Left ventricle myocardium inferior (tissue), 1 donor: ENCODE data around the gene F7. TPM values are rescaled to one million over a fixed set of nuclear protein-coding genes. Genes with fewer than 3 reads are reported as not detected.

Source experiments
- DNase-seq: peaks from one replicate; pipeline ENCODE4 v3.0.0-alpha.2; 2020
- H3K27ac ChIP-seq: fragments of 200-600 bp; replicated peaks from 2 replicates; pipeline ENCODE4 v1.8.0; 2021
- H3K27me3 ChIP-seq: fragments of 200-600 bp; 2 replicates; pipeline ENCODE4 v1.8.0; 2021; ENCODE audit warnings: low read depth
- H3K36me3 ChIP-seq: fragments of 200-600 bp; 2 replicates; pipeline ENCODE4 v1.8.0; 2021
- H3K4me1 ChIP-seq: fragments of 200-600 bp; 2 replicates; pipeline ENCODE4 v1.8.0; 2021
- H3K4me3 ChIP-seq: fragments of 200-600 bp; 2 replicates; pipeline ENCODE4 v1.8.0; 2021; ENCODE audit warnings: mild to moderate bottlenecking, moderate library complexity
- H3K9me3 ChIP-seq: fragments of 200-600 bp; replicated peaks from 2 replicates; pipeline ENCODE4 v1.8.0; 2021
- CTCF ChIP-seq: fragments of 200-600 bp; IDR thresholded peaks from 2 replicates; pipeline ENCODE4 v1.8.0; 2021; ENCODE audit warnings: antibody characterized with exemption, mild to moderate bottlenecking, borderline replicate concordance
- intact Hi-C: fragments of 100-400 bp; cut with micrococcal nuclease; formaldehyde crosslinking; loops from one replicate; pipeline ENCODE4 v1.11.0; 2022
- total RNA-seq: library from RNA; stranded (reverse); fragmentation: NEBNext Ultra II Directional; extraction: Animal tissue kit (Norgen Biotek cat#: 25700); gene quantifications from one replicate; pipeline ENCODE4 v1.2.1, GENCODE V29; 2021
- donor health status: DM: no; HTN: yes; CAD: no; lungs with severe emphysema.

The F7 gene
- total RNA-seq, 1 donor from 2014 or later: not detected

- Histone ChIP-seq H3K27me3 (no peaks in the 10 kb centered on the region), H3K27ac (no peak overlapping the region), H3K36me3 (peaks cover 64% of the 10 kb centered on the region), H3K9me3 (no peaks in the 10 kb centered on the region), H3K4me1 (peaks cover 14% of the 10 kb centered on the region), H3K4me3 (no peak overlapping the region)
- intact Hi-C loops: no loop called here
- DNase-seq: no peak
- no peak for TF ChIP-seq CTCF
Measured at GRCh38 chr13:113084943-113085540, 20.5 kb upstream of the F7 start.

- Histone ChIP-seq H3K27me3 (no peaks in the 10 kb centered on the region), H3K9me3 (no peaks in the 10 kb centered on the region), H3K36me3 (peaks cover 74% of the 10 kb centered on the region), H3K27ac (no peak overlapping the region), H3K4me1 (peaks cover 14% of the 10 kb centered on the region), H3K4me3 (no peak overlapping the region)
- intact Hi-C loops: no loop called here
- TF ChIP-seq CTCF: no peak
- DNase-seq: no peak
Measured at GRCh38 chr13:113086031-113086750, 19.4 kb upstream of the F7 start.

GRCh38 chr13:113086991-113087922 is 18.3 kb upstream of the F7 start:
- no peak for TF ChIP-seq CTCF
- intact Hi-C loops: no loop called here
- peaks cover 14% of the 10 kb centered on the region for H3K4me1 ChIP-seq

GRCh38 chr13:113087923-113088690 is 17.5 kb upstream of the F7 start:
- Histone ChIP-seq H3K9me3 (no peaks in the 10 kb centered on the region), H3K4me1 (peaks cover 10% of the 10 kb centered on the region), H3K4me3 (no peak overlapping the region), H3K27me3 (no peaks in the 10 kb centered on the region), H3K36me3 (peaks cover 67% of the 10 kb centered on the region), H3K27ac (no peak overlapping the region)
- DNase-seq: peak; percentile 5
- no peak for TF ChIP-seq CTCF
- intact Hi-C loops: no loop called here

More at GRCh38 chr13:113086991-113087922, 18.3 kb upstream of the F7 start:
- Histone ChIP-seq H3K36me3 (peaks cover 74% of the 10 kb centered on the region), H3K27ac (no peak overlapping the region), H3K4me3 (no peak overlapping the region), H3K9me3 (no peaks in the 10 kb centered on the region), H3K27me3 (no peaks in the 10 kb centered on the region)
- DNase-seq: peak; percentile 9

DNA sequence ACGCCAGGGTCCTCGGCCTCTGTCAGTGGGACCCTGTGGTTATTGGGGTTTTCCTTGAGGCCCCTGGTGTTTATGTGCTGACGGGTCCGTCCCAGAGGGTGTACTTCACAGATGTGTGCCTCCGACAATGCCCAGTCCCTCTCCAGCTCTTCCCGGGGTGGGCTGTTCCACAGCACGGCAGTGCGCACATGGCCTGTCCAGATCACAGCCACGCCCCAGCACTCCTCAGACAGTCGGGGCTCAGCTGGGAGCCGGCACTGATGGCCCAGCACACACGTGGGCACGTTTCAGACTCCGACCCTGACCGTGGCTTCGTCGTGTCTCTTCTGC is 16.9 kb upstream of the F7 start:
- H3K4me3 ChIP-seq: no peak overlapping the region
- peak; percentile 10 for DNase-seq
- H3K4me1 ChIP-seq: peaks cover 4% of the 10 kb centered on the region
- H3K36me3 ChIP-seq: peaks cover 62% of the 10 kb centered on the region
- H3K27me3 ChIP-seq: no peaks in the 10 kb centered on the region
- no peak for TF ChIP-seq CTCF
- no peak overlapping the region for H3K27ac ChIP-seq
- intact Hi-C loops: no loop called here
- H3K9me3 ChIP-seq: no peaks in the 10 kb centered on the region
